ENCODE data around the gene GSTCD. TPM values are rescaled to one million over a fixed set of nuclear protein-coding genes. Genes with fewer than 3 reads are reported as not detected.

Gene GSTCD
- total RNA-seq, 1 donor from 2014 or later, result 9.1 TPM

DNA sequence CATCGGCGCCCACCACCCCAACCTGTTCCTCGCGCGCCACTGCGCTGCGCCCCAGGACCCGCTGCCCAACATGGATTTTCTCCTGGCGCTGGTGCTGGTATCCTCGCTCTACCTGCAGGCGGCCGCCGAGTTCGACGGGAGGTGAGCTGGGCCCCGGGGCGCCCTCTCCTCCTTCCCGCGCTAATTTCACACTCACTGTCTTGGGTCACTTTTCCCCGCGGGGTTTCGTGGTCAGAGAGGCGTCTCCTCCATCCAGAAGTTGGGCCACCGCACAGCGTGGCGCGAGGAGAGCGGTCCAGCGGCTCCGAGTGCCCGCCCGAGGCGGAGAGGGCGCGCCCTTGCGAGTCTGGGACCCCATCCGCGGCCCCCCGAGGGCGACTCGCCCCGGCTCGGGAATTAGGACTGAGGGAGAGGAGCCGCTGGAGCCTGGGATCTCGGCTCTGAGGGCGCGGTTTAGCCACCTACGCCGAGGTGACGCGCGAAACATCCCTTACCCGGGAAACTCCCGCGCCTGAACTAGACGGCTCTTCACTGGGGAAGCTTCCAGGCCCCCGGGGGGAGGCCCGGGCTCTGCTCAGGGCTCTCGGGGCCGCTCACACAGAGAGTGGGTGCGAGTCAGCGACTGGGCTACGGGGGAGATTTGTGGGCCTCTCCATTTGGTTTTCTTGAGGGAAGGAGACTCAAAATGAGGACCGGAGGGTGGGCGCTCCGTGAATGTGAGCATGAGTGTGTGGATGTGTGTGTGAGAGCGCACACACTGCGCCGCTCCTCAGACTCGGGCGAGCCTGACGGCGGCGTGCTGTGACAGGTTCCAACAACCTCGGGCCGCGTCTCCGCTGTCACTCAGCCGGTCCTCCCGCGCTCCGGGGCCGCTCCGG, 187.2 kb downstream of the GSTCD start:
- no peaks in the 10 kb centered on the region for H3K27me3 ChIP-seq
- peak overlapping the region; percentile 60 to 77 for H3K4me3 ChIP-seq
- H3K27ac ChIP-seq, result peak overlapping the region; percentile 81
- intact Hi-C loops (cut with DNase I), result no loop called here
- H3K36me3 ChIP-seq, result no peaks in the 10 kb centered on the region
- TF ChIP-seq, protein P1, sequence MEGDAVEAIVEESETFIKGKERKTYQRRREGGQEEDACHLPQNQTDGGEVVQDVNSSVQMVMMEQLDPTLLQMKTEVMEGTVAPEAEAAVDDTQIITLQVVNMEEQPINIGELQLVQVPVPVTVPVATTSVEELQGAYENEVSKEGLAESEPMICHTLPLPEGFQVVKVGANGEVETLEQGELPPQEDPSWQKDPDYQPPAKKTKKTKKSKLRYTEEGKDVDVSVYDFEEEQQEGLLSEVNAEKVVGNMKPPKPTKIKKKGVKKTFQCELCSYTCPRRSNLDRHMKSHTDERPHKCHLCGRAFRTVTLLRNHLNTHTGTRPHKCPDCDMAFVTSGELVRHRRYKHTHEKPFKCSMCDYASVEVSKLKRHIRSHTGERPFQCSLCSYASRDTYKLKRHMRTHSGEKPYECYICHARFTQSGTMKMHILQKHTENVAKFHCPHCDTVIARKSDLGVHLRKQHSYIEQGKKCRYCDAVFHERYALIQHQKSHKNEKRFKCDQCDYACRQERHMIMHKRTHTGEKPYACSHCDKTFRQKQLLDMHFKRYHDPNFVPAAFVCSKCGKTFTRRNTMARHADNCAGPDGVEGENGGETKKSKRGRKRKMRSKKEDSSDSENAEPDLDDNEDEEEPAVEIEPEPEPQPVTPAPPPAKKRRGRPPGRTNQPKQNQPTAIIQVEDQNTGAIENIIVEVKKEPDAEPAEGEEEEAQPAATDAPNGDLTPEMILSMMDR (IDR thresholded peaks at IDR 0.05), result no peak
- peak in 1 of 2 donors; percentile 45 for TF ChIP-seq POLR2AphosphoS5 (IDR thresholded peaks at IDR 0.05; ENCODE audit: insufficient read depth in 1 of 2, low read depth in 1 of 2)
- DNase-seq (ENCODE audit: extremely low spot score in 2 of 2), result no peak
- H3K4me1 ChIP-seq, result peaks cover 24% of the 10 kb centered on the region
- H3K9me3 ChIP-seq, result no peaks in the 10 kb centered on the region

DNA sequence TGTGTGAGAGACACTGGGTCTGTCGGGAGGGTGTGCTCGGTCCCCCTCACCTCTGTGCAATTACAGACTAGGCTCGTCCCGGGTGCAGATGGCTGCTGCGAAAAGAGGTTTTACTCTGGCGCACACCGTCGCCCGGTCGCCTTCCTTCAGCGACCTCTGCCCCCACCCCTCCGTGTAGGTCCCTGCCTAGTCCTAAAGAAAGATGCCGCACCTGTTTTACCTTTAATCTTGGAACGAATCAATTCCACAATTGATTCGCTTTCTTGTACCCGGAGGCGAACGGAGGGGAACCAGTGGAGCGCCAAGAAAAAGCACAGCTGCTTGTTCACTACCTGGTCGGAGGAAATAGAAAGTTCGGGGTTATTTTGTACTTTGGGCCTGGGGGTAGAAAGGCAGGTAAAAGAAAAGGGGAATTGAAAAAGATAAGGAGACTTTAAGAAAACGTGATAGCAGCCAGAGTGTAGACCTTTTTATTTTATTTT, 187.9 kb downstream of the GSTCD start:
- TF ChIP-seq, protein P1 (IDR thresholded peaks at IDR 0.05), result no peak
- no peak for TF ChIP-seq POLR2AphosphoS5 (IDR thresholded peaks at IDR 0.05; ENCODE audit: insufficient read depth in 1 of 2, low read depth in 1 of 2)
- no peak for TF ChIP-seq POLR2A (IDR thresholded peaks at IDR 0.05)
- H3K36me3 ChIP-seq, result no peaks in the 10 kb centered on the region
- peaks cover 24% of the 10 kb centered on the region for H3K4me1 ChIP-seq
- intact Hi-C loops (cut with DNase I), result no loop called here
- peak overlapping the region; percentile 81 for H3K27ac ChIP-seq
- H3K9me3 ChIP-seq, result no peaks in the 10 kb centered on the region
- H3K27me3 ChIP-seq, result no peaks in the 10 kb centered on the region
- H3K4me3 ChIP-seq, result peak overlapping the region; percentile 60 to 77
- no peak for DNase-seq (ENCODE audit: extremely low spot score in 2 of 2)

Other genes starting within 250 kb of the GSTCD start
- gene PPA2, start 234.7 kb upstream of the GSTCD start, total RNA-seq, result 118 TPM
- not detected for gene ARHGEF38, start 156.2 kb upstream of the GSTCD start, total RNA-seq
- gene INTS12, start 95 bp upstream of the GSTCD start, total RNA-seq, result 18.2 TPM
- 11.0 TPM for gene NPNT, start 186.7 kb downstream of the GSTCD start, total RNA-seq

Data from vagina (tissue), 2 donors.